MCF 10A (cell line): ENCODE results near the gene KCNN2. TPM values are rescaled to one million over a fixed set of nuclear protein-coding genes. Genes with fewer than 3 reads are reported as not detected.

Experiments used
- BruUV-seq: library from RNA; stranded (reverse); fragments of 400-500 nt; replicated peaks from 2 replicates; lab custom pipeline; 2021; lab: Mats Ljungman, UMichigan
- CTCF ChIA-PET: fragments of 300-600 bp; sonication (Branson Sonifier 250); formaldehyde crosslinking; extraction: SDS; loops from one replicate; lab custom pipeline; 2021; ENCODE audit warnings: antibody characterized with exemption, inconsistent platforms; lab: Yijun Ruan, JAX
- POLR2A ChIA-PET: fragments of 300-600, 350-650 bp; sonication (Branson Sonifier 250); formaldehyde crosslinking; extraction: SDS; loops from one replicate; lab custom pipeline; 2020; ENCODE audit warnings: antibody characterized with exemption, inconsistent platforms; lab: Yijun Ruan, JAX
- DNase-seq: peaks from one replicate; pipeline ENCODE4 v3.0.0-alpha.2; 2018; ENCODE audit not compliant: unreplicated experiment
- H3K27ac Mint-ChIP-seq: one replicate; pipeline ENCODE4 v1.8.0; 2022; ENCODE audit warnings: mild to moderate bottlenecking, low read depth, mixed read lengths; ENCODE audit not compliant: unreplicated experiment
- H3K27me3 Mint-ChIP-seq: one replicate; pipeline ENCODE4 v1.8.0; 2022; ENCODE audit warnings: mixed read lengths; ENCODE audit not compliant: insufficient read depth, unreplicated experiment
- H3K36me3 Mint-ChIP-seq: one replicate; pipeline ENCODE4 v1.8.0; 2022; ENCODE audit warnings: mild to moderate bottlenecking, moderate library complexity, mixed read lengths; ENCODE audit not compliant: insufficient read depth, unreplicated experiment
- H3K4me1 Mint-ChIP-seq: one replicate; pipeline ENCODE4 v1.8.0; 2022; ENCODE audit warnings: mixed read lengths; ENCODE audit not compliant: insufficient read depth, unreplicated experiment
- H3K4me3 Mint-ChIP-seq: one replicate; pipeline ENCODE4 v1.8.0; 2022; ENCODE audit warnings: mild to moderate bottlenecking, moderate library complexity, mixed read lengths; ENCODE audit not compliant: unreplicated experiment
- H3K9me3 Mint-ChIP-seq: one replicate; pipeline ENCODE4 v1.8.0; 2022; ENCODE audit warnings: mixed read lengths; ENCODE audit not compliant: unreplicated experiment
- intact Hi-C: fragments of 100-400 bp; cut with micrococcal nuclease; formaldehyde crosslinking; loops from 2 replicates; pipeline ENCODE4 v1.14.1; 2022
- total RNA-seq: library from RNA; stranded (reverse); gene quantifications from 2 replicates; pipeline ENCODE4 v1.2.3, GENCODE V29; 2022
- TF ChIP-seq, protein P1 (sequence below): fragments of 200-600 bp; IDR thresholded peaks from one replicate; pipeline ENCODE4 v1.8.0; 2022; ENCODE audit warnings: antibody characterized with exemption, mild to moderate bottlenecking; ENCODE audit not compliant: unreplicated experiment

KCNN2 gene
- total RNA-seq, 1 experiment from 2014 or later: not detected

DNA sequence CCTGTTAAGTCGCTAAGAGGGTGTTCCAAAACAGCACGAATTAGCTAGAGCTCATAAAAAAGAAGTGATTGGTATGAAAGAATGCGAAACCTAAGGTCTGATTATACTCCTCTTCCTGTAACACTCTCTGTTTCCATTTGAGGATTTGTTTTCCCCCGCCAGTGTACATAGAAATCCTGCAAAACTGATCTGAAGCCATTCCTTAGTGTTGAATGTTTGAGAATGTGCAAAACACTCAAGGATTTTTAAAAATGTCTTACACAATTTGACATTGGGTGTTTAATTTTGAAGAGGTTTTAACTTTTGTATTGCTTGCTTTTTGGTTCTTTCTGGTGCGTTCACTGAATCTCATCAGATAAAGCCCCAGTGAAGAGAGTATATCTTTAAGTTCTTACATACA lies 105.3 kb downstream of the KCNN2 start:
- intact Hi-C loops: no loop called here
- DNase-seq: no peak
- Mint-ChIP-seq H3K4me1 (no peaks in the 10 kb centered on the region), H3K27me3 (peaks cover 20% of the 10 kb centered on the region), H3K9me3 (no peaks in the 10 kb centered on the region), H3K4me3 (no peak overlapping the region), H3K27ac (no peak overlapping the region), H3K36me3 (no peaks in the 10 kb centered on the region)
- BruUV-seq: no TSS peak
- TF ChIP-seq, protein P1, sequence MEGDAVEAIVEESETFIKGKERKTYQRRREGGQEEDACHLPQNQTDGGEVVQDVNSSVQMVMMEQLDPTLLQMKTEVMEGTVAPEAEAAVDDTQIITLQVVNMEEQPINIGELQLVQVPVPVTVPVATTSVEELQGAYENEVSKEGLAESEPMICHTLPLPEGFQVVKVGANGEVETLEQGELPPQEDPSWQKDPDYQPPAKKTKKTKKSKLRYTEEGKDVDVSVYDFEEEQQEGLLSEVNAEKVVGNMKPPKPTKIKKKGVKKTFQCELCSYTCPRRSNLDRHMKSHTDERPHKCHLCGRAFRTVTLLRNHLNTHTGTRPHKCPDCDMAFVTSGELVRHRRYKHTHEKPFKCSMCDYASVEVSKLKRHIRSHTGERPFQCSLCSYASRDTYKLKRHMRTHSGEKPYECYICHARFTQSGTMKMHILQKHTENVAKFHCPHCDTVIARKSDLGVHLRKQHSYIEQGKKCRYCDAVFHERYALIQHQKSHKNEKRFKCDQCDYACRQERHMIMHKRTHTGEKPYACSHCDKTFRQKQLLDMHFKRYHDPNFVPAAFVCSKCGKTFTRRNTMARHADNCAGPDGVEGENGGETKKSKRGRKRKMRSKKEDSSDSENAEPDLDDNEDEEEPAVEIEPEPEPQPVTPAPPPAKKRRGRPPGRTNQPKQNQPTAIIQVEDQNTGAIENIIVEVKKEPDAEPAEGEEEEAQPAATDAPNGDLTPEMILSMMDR: no peak
- POLR2A ChIA-PET: interaction anchor here (0.6 kb wide), 1 partner anchor 75 kb away, joined by 3 read pairs; no protein-coding TSS in a partner anchor
- CTCF ChIA-PET: interaction anchor here (0.6 to 1.0 kb wide), 2 partner anchors 17 to 156 kb away, joined by 3 read pairs; no protein-coding TSS in a partner anchor

DNA sequence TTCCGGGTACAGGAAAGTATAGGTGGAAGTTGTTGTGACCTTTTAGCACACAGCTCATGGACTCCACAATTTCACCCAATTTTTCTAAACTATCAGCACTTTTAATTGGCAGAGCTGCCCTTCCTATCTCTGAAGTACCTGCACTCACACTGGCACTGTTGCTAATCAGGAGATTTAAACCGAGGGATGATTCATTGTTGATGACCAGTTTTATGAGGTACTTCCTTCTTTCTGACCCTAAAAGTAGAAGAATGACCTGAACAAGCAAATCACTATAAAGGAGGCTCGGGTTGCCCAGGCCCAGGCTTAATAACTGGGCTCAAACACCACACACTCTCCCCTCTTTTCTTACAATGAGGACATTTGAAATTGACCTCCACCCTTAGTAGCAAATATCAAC lies 105.9 kb downstream of the KCNN2 start:
- TF ChIP-seq, protein P1: no peak
- no peaks in the 10 kb centered on the region for H3K9me3 Mint-ChIP-seq
- peaks cover 15% of the 10 kb centered on the region for H3K27me3 Mint-ChIP-seq
- no TSS peak for BruUV-seq
- CTCF ChIA-PET: no interaction called here
- H3K4me1 Mint-ChIP-seq: no peaks in the 10 kb centered on the region
- intact Hi-C loops: no loop called here
- H3K36me3 Mint-ChIP-seq: no peaks in the 10 kb centered on the region
- no peak for DNase-seq
- POLR2A ChIA-PET: interaction anchor here (0.6 kb wide), 1 partner anchor 74 kb away, joined by 3 read pairs; no protein-coding TSS in a partner anchor
- H3K4me3 Mint-ChIP-seq: no peak overlapping the region
- H3K27ac Mint-ChIP-seq: no peak overlapping the region

DNA sequence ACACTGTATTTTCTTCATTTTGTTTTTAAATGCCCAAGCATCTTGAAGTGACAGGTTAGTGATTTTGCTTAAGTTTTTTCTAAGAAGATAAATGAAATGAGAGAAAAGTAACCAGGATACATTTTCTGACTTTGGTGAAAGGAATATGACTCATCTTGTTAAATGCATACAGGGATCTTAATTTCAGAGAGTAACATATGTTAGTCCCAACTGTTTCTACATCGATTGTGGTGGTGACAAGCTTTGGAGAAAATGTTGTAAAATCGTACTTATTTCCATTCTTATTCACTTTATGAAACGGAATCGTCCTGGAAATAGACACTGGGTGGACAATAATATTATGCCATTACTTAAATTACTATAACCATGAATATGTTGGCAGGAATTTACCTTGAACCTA lies 107.5 kb downstream of the KCNN2 start:
- no peaks in the 10 kb centered on the region for H3K4me1 Mint-ChIP-seq
- ChIA-PET CTCF (interaction anchor here (0.6 to 1.6 kb wide), 3 partner anchors 36 to 1282 kb away, joined by 3 read pairs; no protein-coding TSS in a partner anchor), POLR2A (interaction anchor here (0.7 kb wide), 1 partner anchor 879 kb away, joined by 3 read pairs; no protein-coding TSS in a partner anchor)

DNA sequence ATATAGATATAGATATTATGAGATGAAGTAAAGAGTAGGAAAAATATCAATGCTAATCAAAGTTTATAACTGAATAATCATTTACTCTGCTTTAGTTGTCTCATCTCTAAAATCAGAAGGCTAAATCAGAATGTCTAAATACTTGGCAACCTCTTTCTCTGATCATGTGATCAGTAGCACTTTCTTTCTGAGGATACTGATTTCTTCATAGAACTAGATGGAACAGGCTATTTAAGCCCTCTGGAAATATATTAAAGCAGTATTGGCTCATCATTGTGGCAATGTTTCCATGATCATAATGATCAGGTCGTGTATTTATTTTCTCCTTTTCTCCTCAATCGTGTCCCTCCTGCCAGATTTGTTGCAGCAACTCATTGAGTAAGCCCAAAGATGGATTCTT lies 109.7 kb downstream of the KCNN2 start:
- BruUV-seq: no TSS peak
- Mint-ChIP-seq H3K4me3 (no peak overlapping the region), H3K4me1 (no peaks in the 10 kb centered on the region), H3K27ac (no peak overlapping the region), H3K36me3 (no peaks in the 10 kb centered on the region), H3K9me3 (no peaks in the 10 kb centered on the region), H3K27me3 (peaks cover 11% of the 10 kb centered on the region)
- no peak for DNase-seq
- ChIA-PET POLR2A (no interaction called here), CTCF (interaction anchor here (0.5 kb wide), 1 partner anchor 1974 kb away, joined by 5 read pairs; no protein-coding TSS in a partner anchor)
- TF ChIP-seq, protein P1: no peak
- intact Hi-C loops: no loop called here

More for the DNA sequence above, 107.5 kb downstream of the KCNN2 start:
- peaks cover 11% of the 10 kb centered on the region for H3K27me3 Mint-ChIP-seq
- intact Hi-C loops: no loop called here
- TF ChIP-seq, protein P1: no peak
- no TSS peak for BruUV-seq
- H3K9me3 Mint-ChIP-seq: no peaks in the 10 kb centered on the region
- no peak overlapping the region for H3K4me3 Mint-ChIP-seq
- no peak for DNase-seq
- no peak overlapping the region for H3K27ac Mint-ChIP-seq
- no peaks in the 10 kb centered on the region for H3K36me3 Mint-ChIP-seq
